CD14-positive monocyte (primary cell): ENCODE measurements around the gene HSFX1. TPM values are rescaled to one million over a fixed set of nuclear protein-coding genes. Genes with fewer than 3 reads are reported as not detected.

Experiments used
- DNase-seq, 3 donors: peaks; one replicate each; pipeline ENCODE4 v3.0.0-alpha.2; 2011 to 2022
- H2AFZ ChIP-seq: 2 replicates; pipeline ENCODE4 v1.6.0; 2012; ENCODE audit warnings: mild to moderate bottlenecking, low read depth, low read length, inconsistent platforms; ENCODE audit not compliant: insufficient read depth, poor library complexity, severe bottlenecking
- H3K27ac ChIP-seq, 2 donors: 1 replicate in 1 of 2; 2 replicates in 1 of 2; pipeline ENCODE4 v1.5.1; 2012 to 2013; ENCODE audit warnings: low read length in 2 of 2, control low read depth in 1 of 2, inconsistent platforms in 1 of 2, low read depth in 1 of 2, mild to moderate bottlenecking in 1 of 2
- H3K27me3 ChIP-seq, 2 donors: one replicate each; pipeline versions ENCODE4 v1.6.0 to v1.6.1; 2011 to 2013; ENCODE audit warnings: low read length in 2 of 2; ENCODE audit not compliant: control insufficient read depth in 2 of 2, insufficient read depth in 2 of 2
- H3K36me3 ChIP-seq, 2 donors: replicated peaks in 1 of 2; 1 replicate in 1 of 2; 2 replicates in 1 of 2; pipeline versions ENCODE4 v1.5.1 to v1.6.1; 2012 to 2013; ENCODE audit warnings: low read length in 2 of 2, control low read depth in 1 of 2, inconsistent platforms in 1 of 2, mild to moderate bottlenecking in 1 of 2; ENCODE audit not compliant: insufficient read depth in 2 of 2, control insufficient read depth in 1 of 2
- H3K4me1 ChIP-seq, 2 donors: 1 replicate in 1 of 2; 2 replicates in 1 of 2; pipeline versions ENCODE4 v1.5.1 to v1.6.1; 2012 to 2013; ENCODE audit warnings: low read length in 2 of 2, control low read depth in 1 of 2, inconsistent platforms in 1 of 2, mild to moderate bottlenecking in 1 of 2, moderate library complexity in 1 of 2; ENCODE audit not compliant: insufficient read depth in 2 of 2, control insufficient read depth in 1 of 2
- H3K4me2 ChIP-seq: replicated peaks from 2 replicates; pipeline ENCODE3; 2012; ENCODE audit warnings: low read length, moderate library complexity, mild to moderate bottlenecking; ENCODE audit not compliant: poor library complexity, severe bottlenecking; ENCODE audit errors: extremely low read depth
- H3K4me3 ChIP-seq, 3 experiments: fragments of 200-600 bp in 1 of 3; sonication (generic) in 1 of 3; replicated peaks in 1 of 3; 1 replicate in 2 of 3; 2 replicates in 1 of 3; pipeline ENCODE4 v1.5.1; 2011 to 2013; ENCODE audit warnings: low read length in 3 of 3, mild to moderate bottlenecking in 3 of 3, control low read depth in 2 of 3, low read depth in 2 of 3, inconsistent platforms in 1 of 3, moderate library complexity in 1 of 3
- H3K79me2 ChIP-seq: 2 replicates; pipeline ENCODE4 v1.6.0; 2012; ENCODE audit warnings: mild to moderate bottlenecking, control low read depth, inconsistent platforms, low read length, moderate library complexity; ENCODE audit not compliant: insufficient read depth
- H3K9ac ChIP-seq: 2 replicates; pipeline ENCODE4 v1.6.0; 2017; ENCODE audit warnings: low read length, mild to moderate bottlenecking; ENCODE audit not compliant: insufficient read depth, poor library complexity, severe bottlenecking
- H3K9me3 ChIP-seq, 2 donors: replicated peaks in 1 of 2; 1 replicate in 1 of 2; 2 replicates in 1 of 2; pipeline versions ENCODE4 v1.5.1 to v1.6.1; 2012 to 2013; ENCODE audit warnings: low read length in 2 of 2, control low read depth in 1 of 2; ENCODE audit not compliant: control insufficient read depth in 1 of 2, insufficient read depth in 1 of 2
- H4K20me1 ChIP-seq: 2 replicates; pipeline ENCODE4 v1.6.0; 2012; ENCODE audit warnings: mild to moderate bottlenecking, low read length, control low read depth, moderate library complexity; ENCODE audit not compliant: insufficient read depth
- H3K27ac Mint-ChIP-seq, 7 donors: one replicate each; pipeline ENCODE4 v1.8.0; 2020; ENCODE audit warnings: mild to moderate bottlenecking in 7 of 7, mixed read lengths in 7 of 7, moderate library complexity in 6 of 7, inconsistent platforms in 2 of 7
- H3K27me3 Mint-ChIP-seq, 3 donors: one replicate each; pipeline ENCODE4 v1.8.0; 2021 to 2022; ENCODE audit warnings: low read depth in 3 of 3, mild to moderate bottlenecking in 3 of 3, mixed read lengths in 3 of 3, moderate library complexity in 3 of 3, inconsistent platforms in 1 of 3
- H3K36me3 Mint-ChIP-seq, 2 donors: one replicate each; pipeline ENCODE4 v1.8.0; 2020; ENCODE audit warnings: mixed read lengths in 2 of 2, inconsistent platforms in 1 of 2, mild to moderate bottlenecking in 1 of 2
- H3K4me1 Mint-ChIP-seq: one replicate; pipeline ENCODE4 v1.8.0; 2020; ENCODE audit warnings: mild to moderate bottlenecking, mixed read lengths
- H3K4me3 Mint-ChIP-seq, 2 donors: one replicate each; pipeline ENCODE4 v1.8.0; 2020; ENCODE audit warnings: mild to moderate bottlenecking in 2 of 2, mixed read lengths in 2 of 2, moderate library complexity in 1 of 2
- H3K9me3 Mint-ChIP-seq, 7 donors: one replicate each; pipeline ENCODE4 v1.8.0; 2020 to 2022; ENCODE audit warnings: mixed read lengths in 7 of 7, mild to moderate bottlenecking in 6 of 7, moderate library complexity in 6 of 7, inconsistent platforms in 2 of 7
- CTCF ChIP-seq: fragments of 200-600 bp; IDR thresholded peaks from one replicate; pipeline ENCODE4 v1.8.0; 2022; ENCODE audit warnings: antibody characterized with exemption, mild to moderate bottlenecking
- WGBS: methylation state at CpG from one replicate; pipeline ENCODE4 v1.1.5; 2013; ENCODE audit warnings: missing lambda C conversion rate; ENCODE audit not compliant: insufficient coverage; 5-methylcytosine and 5-hydroxymethylcytosine counted together
- intact Hi-C, 2 donors: fragments of 100-400 bp; cut with micrococcal nuclease; formaldehyde crosslinking; loops; one replicate each; pipeline versions ENCODE4 v1.15.0 to v1.15.1; 2023
- polyA plus RNA-seq, 3 donors: library from polyadenylated mRNA; depleted of rRNA in 1 of 3; unstranded in 2 of 3; stranded (reverse) in 1 of 3; fragments of 300-500 nt in 2 of 3; fragments of >200 nt in 1 of 3; fragmentation: Illumina TruSeq in 2 of 3; gene quantifications; 1 replicate in 2 of 3; 2 replicates in 1 of 3; pipeline ENCODE4 v1.2.3, GENCODE V29; 2012 to 2021

HSFX1 gene
- polyA plus RNA-seq, 3 donors = 0.35 TPM; not detected in 2

- Histone ChIP-seq H3K79me2 (no peaks in the 10 kb centered on the region), H3K27me3 (no peaks in the 10 kb centered on the region), H3K27ac (no peak overlapping the region), H3K9ac (no peak overlapping the region), H4K20me1 (no peaks in the 10 kb centered on the region), H3K36me3 (no peaks in the 10 kb centered on the region), H3K4me3 (no peak overlapping the region), H3K4me2 (no peak overlapping the region), H3K4me1 (no peaks in the 10 kb centered on the region), H3K9me3 (no peaks in the 10 kb centered on the region), H2AFZ (no peak overlapping the region)
- TF ChIP-seq CTCF = no peak
- 86% methylated on average over 1 of the region's 3 CpGs for WGBS
- Mint-ChIP-seq H3K4me1 (no peaks in the 10 kb centered on the region), H3K4me3 (no peak overlapping the region), H3K27ac (no peak overlapping the region), H3K36me3 (no peaks in the 10 kb centered on the region), H3K27me3 (peaks cover 0 to 4% (median 0%) of the 10 kb centered on the region in 3 donors), H3K9me3 (peaks cover 0 to 4% (median 0%) of the 10 kb centered on the region in 7 donors)
- no peak for DNase-seq
- intact Hi-C loops = no loop called here
Observed at GRCh38 chrX:149799938-149800337, 26.1 kb downstream of the HSFX1 start.

- H2AFZ ChIP-seq = no peak overlapping the region
- no peaks in the 10 kb centered on the region for H3K27me3 ChIP-seq
- H3K27ac ChIP-seq = no peak overlapping the region
- Mint-ChIP-seq H3K4me1 (no peaks in the 10 kb centered on the region), H3K9me3 (peaks cover 0 to 1% (median 0%) of the 10 kb centered on the region in 7 donors), H3K27ac (no peak overlapping the region), H3K36me3 (no peaks in the 10 kb centered on the region), H3K27me3 (peaks cover 0 to 2% (median 0%) of the 10 kb centered on the region in 3 donors), H3K4me3 (no peak overlapping the region)
- H3K4me1 ChIP-seq = no peaks in the 10 kb centered on the region
- H3K9ac ChIP-seq = no peak overlapping the region
- H3K4me3 ChIP-seq = no peak overlapping the region
- H3K79me2 ChIP-seq = no peaks in the 10 kb centered on the region
- no peaks in the 10 kb centered on the region for H4K20me1 ChIP-seq
- 95% methylated on average over 3 of the region's 10 CpGs for WGBS
- no peaks in the 10 kb centered on the region for H3K9me3 ChIP-seq
- no peak overlapping the region for H3K4me2 ChIP-seq
- no peak for TF ChIP-seq CTCF
- no peak for DNase-seq
- H3K36me3 ChIP-seq = no peaks in the 10 kb centered on the region
- intact Hi-C loops = no loop called here
Observed at GRCh38 chrX:149803458-149804062, 29.7 kb downstream of the HSFX1 start.
